GM12878 (cell line): ENCODE data around the gene SEC31B. TPM values are rescaled to one million over a fixed set of nuclear protein-coding genes. Genes with fewer than 3 reads are reported as not detected.

Source experiments
- ATF7 ChIP-seq: fragments of 450-650 bp; IDR thresholded peaks from 2 replicates; pipeline ENCODE4 v1.6.1; 2016; ENCODE audit warnings: low read depth, mild to moderate bottlenecking
- BHLHE40 ChIP-seq, 2 experiments: fragments of 450-650 bp in 1 of 2; IDR thresholded peaks; 2 replicates each; pipeline ENCODE4 v1.6.1; 2011 to 2017; ENCODE audit warnings: low read depth in 2 of 2, borderline replicate concordance in 1 of 2, improper control_type of control experiment in 1 of 2, low read length in 1 of 2, mild to moderate bottlenecking in 1 of 2
- CBX5 ChIP-seq: sonication (generic); IDR thresholded peaks from 2 replicates; pipeline ENCODE4 v1.6.1; 2016; ENCODE audit warnings: low read depth, moderate library complexity, mild to moderate bottlenecking, inconsistent platforms
- CHD2 ChIP-seq: IDR thresholded peaks from 2 replicates; pipeline ENCODE4 v1.6.1; 2011; ENCODE audit warnings: low read depth, low read length, improper control_type of control experiment, borderline replicate concordance
- CTCF ChIP-seq, 3 experiments: IDR thresholded peaks in 2 of 3; conservative IDR thresholded peaks in 1 of 3; 2 replicates each; pipeline ENCODE4 v1.5.1; 2011; ENCODE audit warnings: low read depth in 3 of 3, low read length in 3 of 3, mild to moderate bottlenecking in 3 of 3, control low read depth in 2 of 3, moderate library complexity in 2 of 3, inconsistent platforms in 1 of 3, mixed read lengths in 1 of 3; ENCODE audit not compliant: control insufficient read depth in 2 of 3, insufficient read depth in 1 of 3; ENCODE audit errors: extremely low read depth in 1 of 3
- EED ChIP-seq: sonication (generic); IDR thresholded peaks from 2 replicates; pipeline ENCODE4 v1.6.1; 2016; ENCODE audit warnings: antibody characterized with exemption, low read depth
- IKZF1 ChIP-seq: fragments of 450-650 bp; conservative IDR thresholded peaks from 2 replicates; pipeline ENCODE4 v1.6.1; 2017; ENCODE audit warnings: antibody characterized with exemption, mild to moderate bottlenecking
- IRF4 ChIP-seq: IDR thresholded peaks from 2 replicates; pipeline ENCODE4 v1.6.1; 2011; ENCODE audit warnings: low read depth, low read length
- JUND ChIP-seq: IDR thresholded peaks from 2 replicates; pipeline ENCODE4 v1.6.1; 2012; ENCODE audit warnings: low read depth, mild to moderate bottlenecking, low read length, improper control_type of control experiment, moderate library complexity
- NBN ChIP-seq: fragments of 450-650 bp; IDR thresholded peaks from 2 replicates; pipeline ENCODE4 v1.6.1; 2016
- NFXL1 ChIP-seq: fragments of 450-650 bp; IDR thresholded peaks from 2 replicates; pipeline ENCODE4 v1.6.1; 2017; ENCODE audit warnings: antibody characterized with exemption, mild to moderate bottlenecking, borderline replicate concordance
- PML ChIP-seq: IDR thresholded peaks from 2 replicates; pipeline ENCODE4 v1.6.1; 2012; ENCODE audit warnings: low read length, inconsistent platforms
- POLR2A ChIP-seq: IDR thresholded peaks from 2 replicates; pipeline ENCODE4 v1.6.1; 2011; ENCODE audit warnings: low read depth, mild to moderate bottlenecking, low read length
- POLR2AphosphoS2 ChIP-seq: IDR thresholded peaks from 2 replicates; pipeline ENCODE4 v1.6.1; 2011; ENCODE audit warnings: low read depth, mild to moderate bottlenecking, low read length, improper control_type of control experiment, moderate library complexity
- POLR2AphosphoS5 ChIP-seq: IDR thresholded peaks from 2 replicates; pipeline ENCODE4 v1.6.1; 2011; ENCODE audit warnings: mild to moderate bottlenecking, low read length, inconsistent platforms
- RELB ChIP-seq: fragments of 450-650 bp; IDR thresholded peaks from 2 replicates; pipeline ENCODE4 v1.6.1; 2017; ENCODE audit warnings: low read depth, mild to moderate bottlenecking, moderate library complexity
- REST ChIP-seq: IDR thresholded peaks from 2 replicates; pipeline ENCODE4 v1.6.1; 2012; ENCODE audit warnings: mild to moderate bottlenecking, low read depth, low read length
- RUNX3 ChIP-seq: IDR thresholded peaks from 2 replicates; pipeline ENCODE4 v1.6.1; 2012; ENCODE audit warnings: low read length, inconsistent platforms
- SPI1 ChIP-seq: IDR thresholded peaks from 2 replicates; pipeline ENCODE4 v1.6.1; 2011; ENCODE audit warnings: low read depth, mild to moderate bottlenecking, low read length, moderate library complexity, borderline replicate concordance; ENCODE audit not compliant: insufficient read depth
- TCF12 ChIP-seq: IDR thresholded peaks from 2 replicates; pipeline ENCODE4 v1.6.1; 2011; ENCODE audit warnings: low read depth, mild to moderate bottlenecking, low read length
- TCF3 ChIP-seq: IDR thresholded peaks from 2 replicates; pipeline ENCODE4 v1.6.1; 2012; ENCODE audit warnings: low read depth, mild to moderate bottlenecking, low read length, borderline replicate concordance; ENCODE audit not compliant: insufficient read depth
- YY1 ChIP-seq: IDR thresholded peaks from 2 replicates; pipeline ENCODE4 v1.6.1; 2011; ENCODE audit warnings: low read depth, mild to moderate bottlenecking, low read length
- polyA plus RNA-seq, 11 experiments: library from polyadenylated mRNA; depleted of rRNA in 4 of 11; unstranded in 6 of 11; stranded (reverse) in 5 of 11; fragments of >200 nt; fragmentation: Nextera tagmentation in 4 of 11; fragmentation: Illumina TruSeq in 1 of 11; extraction: Ambion mirVana in 4 of 11; extraction: Trizol in 1 of 11; gene quantifications; 1 replicate in 1 of 11; 2 replicates in 10 of 11; pipeline versions ENCODE4 v1.2.1 to v1.2.3, GENCODE V29; 2011 to 2016; ENCODE audit warnings: inconsistent platforms in 2 of 11, missing spikeins in 2 of 11, low read depth in 1 of 11
- total RNA-seq, 4 experiments: library from RNA; depleted of rRNA in 3 of 4; stranded (reverse); fragments of >200 nt in 3 of 4; fragmentation: Illumina TruSeq in 1 of 4; extraction: Trizol in 1 of 4; gene quantifications; 2 replicates each; pipeline versions ENCODE4 v1.2.1 to v1.2.3, GENCODE V29; 2013 to 2021

The SEC31B gene
- total and polyA plus RNA-seq, 10 of the 15 experiments (the other 5 are each of a cell fraction or from before 2014, with no cell fraction given) = 3.4 to 24.3 (median 9.9) TPM

- TF ChIP-seq RELB (0 out of 2 replicates have a peak, but pooled peaks have one; percentile 66), CBX5 (no peak), EED (peak; percentile 51; the same call in 1 of the 2 replicates), BHLHE40 (IDR thresholded peaks at IDR 0.05; ENCODE audit: borderline replicate concordance in 1 of 2, low read depth in 2 of 2, low read length in 1 of 2) (peak; percentile 87 to 90), IKZF1 (peak; percentile 75), TCF3 (no peak), RUNX3 (peak; percentile 21; the same call in 1 of the 2 replicates), PML (peak; percentile 56; the same call in 1 of the 2 replicates), SPI1 (no peak), IRF4 (0 out of 2 replicates have a peak, but pooled peaks have one; percentile 10), ATF7 (peak; percentile 75), YY1 (peak; percentile 96), CHD2 (no peak), JUND (no peak), POLR2AphosphoS2 (peak; percentile 73), NFXL1 (no peak), POLR2AphosphoS5 (peak; percentile 83), POLR2A (peak; percentile 91), TCF12 (no peak), CTCF (IDR thresholded peaks at IDR 0.05 in 2 of 3, conservative IDR thresholded peaks at IDR 0.05 in 1 of 3; ENCODE audit: control insufficient read depth in 2 of 3, extremely low read depth in 1 of 3, insufficient read depth in 1 of 3, low read depth in 3 of 3, low read length in 3 of 3) (no peak), NBN (peak; percentile 64), REST (no peak)
Observed at GRCh38 chr10:100529475-100530298, 10.0 kb upstream of the SEC31B start, which contains the start of gene NDUFB8 (continued).
